ENCODE measurements around the gene VRTN. TPM values are rescaled to one million over a fixed set of nuclear protein-coding genes. Genes with fewer than 3 reads are reported as not detected.

The VRTN gene
- polyA plus RNA-seq, 1 donor from 2014 or later: not detected

GRCh38 chr14:74313601-74314000 is 34.7 kb upstream of the VRTN start:
- Histone ChIP-seq H3K27me3 (ENCODE audit: insufficient read depth, low read depth, low read length) (no peaks in the 10 kb centered on the region), H3K27ac (ENCODE audit: low read length) (no peak overlapping the region), H3K4me3 (ENCODE audit: low read length) (no peak overlapping the region), H3K9me2 (ENCODE audit: insufficient read depth, low read length) (no peaks in the 10 kb centered on the region), H3K79me2 (replicated peaks; ENCODE audit: insufficient read depth, low read length) (no peaks in the 10 kb centered on the region), H3K9ac (ENCODE audit: low read length) (no peak overlapping the region), H3K4me2 (ENCODE audit: low read length) (no peak overlapping the region), H2AFZ (ENCODE audit: low read depth, low read length) (no peak overlapping the region), H3K9me3 (ENCODE audit: low read length) (no peaks in the 10 kb centered on the region), H4K20me1 (ENCODE audit: insufficient read depth) (no peaks in the 10 kb centered on the region), H3F3A (ENCODE audit: insufficient read depth, low read length, poor library complexity, severe bottlenecking) (no peaks in the 10 kb centered on the region), H3K36me3 (ENCODE audit: insufficient read depth, low read length) (no peaks in the 10 kb centered on the region)
- TF ChIP-seq RAD21 (conservative IDR thresholded peaks at IDR 0.05): no peak

GRCh38 chr14:74314576-74314975 is 33.7 kb upstream of the VRTN start:
- Histone ChIP-seq H3K27ac (ENCODE audit: low read length) (no peak overlapping the region), H3K79me2 (replicated peaks; ENCODE audit: insufficient read depth, low read length) (no peaks in the 10 kb centered on the region), H3K4me2 (ENCODE audit: low read length) (no peak overlapping the region), H3K27me3 (ENCODE audit: insufficient read depth, low read depth, low read length) (no peaks in the 10 kb centered on the region), H2AFZ (ENCODE audit: low read depth, low read length) (no peak overlapping the region), H3K9me3 (ENCODE audit: low read length) (no peaks in the 10 kb centered on the region), H3K9ac (ENCODE audit: low read length) (no peak overlapping the region), H3K4me3 (ENCODE audit: low read length) (no peak overlapping the region), H3F3A (ENCODE audit: insufficient read depth, low read length, poor library complexity, severe bottlenecking) (no peaks in the 10 kb centered on the region), H4K20me1 (ENCODE audit: insufficient read depth) (no peaks in the 10 kb centered on the region), H3K9me2 (ENCODE audit: insufficient read depth, low read length) (no peaks in the 10 kb centered on the region), H3K36me3 (ENCODE audit: insufficient read depth, low read length) (no peaks in the 10 kb centered on the region)
- TF ChIP-seq SMC3 (conservative IDR thresholded peaks at IDR 0.05; ENCODE audit: poor library complexity) (no peak), CTCF (IDR thresholded peaks at IDR 0.05; ENCODE audit: poor library complexity, severe bottlenecking) (no peak), EZH2 (IDR thresholded peaks at IDR 0.05; ENCODE audit: borderline replicate concordance, insufficient read depth, low read length, poor library complexity, severe bottlenecking) (no peak), MXI1 (conservative IDR thresholded peaks at IDR 0.05; ENCODE audit: poor library complexity, severe bottlenecking) (no peak), TAF1 (IDR thresholded peaks at IDR 0.05; ENCODE audit: low read depth) (no peak), RAD21 (conservative IDR thresholded peaks at IDR 0.05) (no peak), REST (IDR thresholded peaks at IDR 0.05; ENCODE audit: borderline replicate concordance) (no peak), EP300 (conservative IDR thresholded peaks at IDR 0.05; ENCODE audit: poor library complexity, severe bottlenecking) (no peak), POLR2AphosphoS5 (IDR thresholded peaks at IDR 0.05) (no peak)

- no peaks in the 10 kb centered on the region for H3K36me3 ChIP-seq (ENCODE audit: insufficient read depth, low read length)
- H3K79me2 ChIP-seq (replicated peaks; ENCODE audit: insufficient read depth, low read length): no peaks in the 10 kb centered on the region
- no peaks in the 10 kb centered on the region for H3K9me3 ChIP-seq (ENCODE audit: low read length)
- no peaks in the 10 kb centered on the region for H3F3A ChIP-seq (ENCODE audit: insufficient read depth, low read length, poor library complexity, severe bottlenecking)
- no peaks in the 10 kb centered on the region for H3K9me2 ChIP-seq (ENCODE audit: insufficient read depth, low read length)
- H3K9ac ChIP-seq (ENCODE audit: low read length): no peak overlapping the region
- peak; percentile 66 for TF ChIP-seq RAD21 (conservative IDR thresholded peaks at IDR 0.05)
- TF ChIP-seq CTCF (IDR thresholded peaks at IDR 0.05; ENCODE audit: poor library complexity, severe bottlenecking): peak; percentile 70
- peak; percentile 69 for TF ChIP-seq SMC3 (conservative IDR thresholded peaks at IDR 0.05; ENCODE audit: poor library complexity)
- TF ChIP-seq EP300 (conservative IDR thresholded peaks at IDR 0.05; ENCODE audit: poor library complexity, severe bottlenecking): no peak
- H4K20me1 ChIP-seq (ENCODE audit: insufficient read depth): no peaks in the 10 kb centered on the region
- H3K27ac ChIP-seq (ENCODE audit: low read length): no peak overlapping the region
- H3K27me3 ChIP-seq (ENCODE audit: insufficient read depth, low read depth, low read length): no peaks in the 10 kb centered on the region
- H2AFZ ChIP-seq (ENCODE audit: low read depth, low read length): no peak overlapping the region
- H3K4me2 ChIP-seq (ENCODE audit: low read length): no peak overlapping the region
- H3K4me3 ChIP-seq (ENCODE audit: low read length): no peak overlapping the region
These were observed 23.3 kb upstream of the VRTN start for GRCh38 chr14:74324931-74325361.
